GM10266 (cell line): Measurements from ENCODE around the gene POMGNT1.
"Not testable (repeated sequence)": the region's sequence is repeated elsewhere in the genome, so short reads cannot be mapped to it uniquely, and the experiment has no call there.

Experiments used
- DNase-seq: peaks from one replicate; pipeline ENCODE4 v3.0.0; 2012; ENCODE audit errors: extremely low spot score
- TF ChIP-seq, protein P1 (sequence below): IDR thresholded peaks from 2 replicates; pipeline ENCODE4 v1.5.1; 2012; ENCODE audit warnings: mild to moderate bottlenecking, low read depth; ENCODE audit not compliant: control insufficient read depth, insufficient read depth; ENCODE audit errors: missing control alignments

Gene POMGNT1

DNA sequence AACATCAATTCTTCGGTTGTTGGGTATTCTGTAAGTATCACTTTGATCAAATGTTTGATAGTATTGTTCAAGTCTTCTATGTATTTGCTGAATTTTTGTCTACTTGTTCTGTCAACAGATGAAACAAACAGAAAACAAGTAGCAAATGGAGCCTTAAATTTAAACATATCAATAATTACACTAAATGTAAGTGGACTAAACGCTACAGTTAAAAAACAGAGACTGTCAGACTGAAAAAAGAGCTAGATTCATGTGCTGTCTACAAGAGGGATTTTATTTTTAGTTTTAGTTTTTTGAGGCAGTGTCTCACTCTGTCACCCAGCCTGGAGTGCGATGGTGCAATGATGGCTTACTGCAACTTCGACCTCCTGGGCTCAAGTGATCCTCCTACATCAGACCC is 38.6 kb upstream of the POMGNT1 start:
- no peak for DNase-seq
- TF ChIP-seq, protein P1, sequence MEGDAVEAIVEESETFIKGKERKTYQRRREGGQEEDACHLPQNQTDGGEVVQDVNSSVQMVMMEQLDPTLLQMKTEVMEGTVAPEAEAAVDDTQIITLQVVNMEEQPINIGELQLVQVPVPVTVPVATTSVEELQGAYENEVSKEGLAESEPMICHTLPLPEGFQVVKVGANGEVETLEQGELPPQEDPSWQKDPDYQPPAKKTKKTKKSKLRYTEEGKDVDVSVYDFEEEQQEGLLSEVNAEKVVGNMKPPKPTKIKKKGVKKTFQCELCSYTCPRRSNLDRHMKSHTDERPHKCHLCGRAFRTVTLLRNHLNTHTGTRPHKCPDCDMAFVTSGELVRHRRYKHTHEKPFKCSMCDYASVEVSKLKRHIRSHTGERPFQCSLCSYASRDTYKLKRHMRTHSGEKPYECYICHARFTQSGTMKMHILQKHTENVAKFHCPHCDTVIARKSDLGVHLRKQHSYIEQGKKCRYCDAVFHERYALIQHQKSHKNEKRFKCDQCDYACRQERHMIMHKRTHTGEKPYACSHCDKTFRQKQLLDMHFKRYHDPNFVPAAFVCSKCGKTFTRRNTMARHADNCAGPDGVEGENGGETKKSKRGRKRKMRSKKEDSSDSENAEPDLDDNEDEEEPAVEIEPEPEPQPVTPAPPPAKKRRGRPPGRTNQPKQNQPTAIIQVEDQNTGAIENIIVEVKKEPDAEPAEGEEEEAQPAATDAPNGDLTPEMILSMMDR: no peak

DNA sequence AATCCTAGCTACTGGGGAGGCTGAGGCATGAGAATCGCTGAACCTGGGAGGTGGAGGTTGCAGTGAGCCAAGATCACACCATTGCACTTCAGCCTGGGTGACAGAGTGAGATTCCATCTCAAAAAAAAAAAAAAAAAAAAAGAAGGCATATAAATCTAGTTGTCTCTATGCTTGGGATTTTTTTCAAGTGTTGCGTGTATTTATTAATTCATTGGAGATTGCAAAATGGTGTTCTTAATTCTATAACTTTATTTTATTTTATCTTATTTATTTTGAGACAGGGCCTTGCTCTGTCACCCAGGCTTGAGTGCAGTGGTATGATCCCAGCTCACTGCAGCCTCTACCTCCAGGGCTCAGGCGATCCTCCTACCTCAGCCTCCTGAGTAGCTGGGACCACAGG is 33.0 kb upstream of the POMGNT1 start:
- not testable (repeated sequence) for DNase-seq

DNA sequence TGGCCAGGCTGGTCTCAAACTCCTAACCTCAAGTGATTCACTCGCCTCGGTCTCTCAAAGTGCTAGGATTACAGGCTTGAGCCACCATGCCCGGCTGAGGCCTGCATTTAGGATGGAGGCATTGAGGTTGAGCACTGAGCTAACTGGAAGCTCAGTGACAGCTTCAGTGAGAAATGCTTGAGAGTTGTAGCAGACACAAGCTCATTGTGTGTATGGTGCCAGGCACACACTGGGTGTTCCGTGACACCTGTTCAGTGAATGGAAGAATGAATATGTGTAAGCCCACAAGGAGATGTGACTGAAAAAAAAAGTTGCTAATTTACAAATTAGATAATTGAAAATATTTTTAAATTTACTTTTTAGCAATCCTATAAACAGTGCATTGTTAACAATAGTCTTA is 26.7 kb upstream of the POMGNT1 start:
- no peak for DNase-seq
- TF ChIP-seq, protein P1: no peak

DNA sequence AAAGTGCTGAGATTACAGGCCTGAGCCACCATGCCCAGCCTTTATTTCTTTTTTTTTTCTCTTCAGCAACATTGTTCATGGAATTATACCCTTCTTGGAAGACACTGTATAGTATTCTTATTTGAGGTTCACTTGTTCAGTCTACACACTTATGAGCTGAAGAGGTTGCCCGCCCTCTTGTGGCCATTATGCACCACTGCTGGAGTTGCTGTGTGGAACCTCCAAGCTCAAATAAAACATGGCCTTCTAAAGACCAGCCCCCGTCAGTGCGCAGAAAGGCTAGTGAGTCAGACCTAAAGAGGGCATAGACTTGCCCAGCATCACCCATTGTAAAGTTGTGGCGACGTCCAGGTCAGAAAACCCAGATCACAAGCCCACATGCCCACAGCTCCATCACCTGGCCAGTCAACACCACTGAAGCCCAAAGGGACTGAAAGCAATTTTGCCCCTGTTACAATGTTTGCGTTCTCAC is 25.3 kb upstream of the POMGNT1 start:
- peak; percentile 75 for DNase-seq

DNA sequence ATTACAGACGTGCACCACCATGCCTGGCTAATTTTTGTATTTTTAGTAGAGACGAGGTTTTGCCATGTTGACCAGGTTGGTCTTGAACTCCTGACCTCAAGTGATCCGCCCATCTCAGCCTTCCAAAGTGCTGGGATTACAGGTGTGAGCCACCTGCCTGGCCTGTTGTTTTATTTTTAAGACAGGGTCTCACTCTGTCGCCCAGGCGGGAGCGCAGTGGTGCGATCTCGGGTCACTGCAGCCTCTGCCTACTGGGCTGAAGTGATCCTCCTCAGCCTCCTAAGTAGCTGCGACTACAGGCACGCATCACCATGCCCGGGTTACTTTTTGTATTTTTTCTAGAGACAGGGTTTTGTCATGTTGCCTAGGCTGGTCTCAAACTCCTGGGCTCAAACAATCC is 24.8 kb upstream of the POMGNT1 start:
- DNase-seq: not testable (repeated sequence)

More for the DNA sequence above, 25.3 kb upstream of the POMGNT1 start:
- TF ChIP-seq, protein P1: peak; percentile 92

DNA sequence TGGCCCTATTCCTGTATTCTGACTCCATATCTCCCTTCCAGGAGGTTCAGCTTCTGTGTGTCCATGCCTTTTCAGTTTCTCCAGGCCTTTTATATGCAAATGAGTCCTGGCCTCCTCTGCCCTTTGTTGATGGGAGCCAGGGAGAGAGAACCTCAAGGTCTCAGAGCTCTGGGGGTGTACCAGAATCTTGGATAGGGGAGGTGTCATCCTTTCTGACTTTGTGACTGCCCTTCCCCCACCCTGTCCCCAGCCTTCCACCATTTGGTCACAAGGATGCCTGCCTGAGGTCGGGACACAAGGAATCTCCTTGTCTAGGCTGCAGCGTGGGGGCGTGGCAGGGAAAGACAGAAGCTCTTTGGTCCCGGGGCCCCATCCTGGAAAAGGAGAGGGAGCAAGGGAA is 23.5 kb upstream of the POMGNT1 start:
- DNase-seq: no peak
- TF ChIP-seq, protein P1: no peak

DNA sequence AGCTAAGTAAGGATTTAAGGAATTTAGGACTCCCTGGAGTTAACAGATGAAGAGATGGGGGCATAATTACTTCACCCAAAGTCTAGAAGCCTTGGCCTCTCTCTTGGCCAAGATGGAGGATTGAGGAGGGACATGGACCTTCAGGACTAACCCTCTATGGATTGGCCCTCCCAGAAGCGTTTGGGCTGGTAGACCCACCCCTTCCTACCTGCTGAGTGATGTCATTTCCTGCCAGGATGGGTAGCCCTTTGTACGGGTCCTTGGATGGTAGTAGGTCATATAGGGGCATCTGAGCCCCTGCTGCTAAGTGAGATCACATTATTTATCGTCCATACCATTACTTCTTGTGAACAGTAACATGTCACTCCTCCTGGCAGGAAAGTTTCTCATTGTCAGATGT is 22.6 kb upstream of the POMGNT1 start:
- TF ChIP-seq, protein P1: no peak
- DNase-seq: no peak

DNA sequence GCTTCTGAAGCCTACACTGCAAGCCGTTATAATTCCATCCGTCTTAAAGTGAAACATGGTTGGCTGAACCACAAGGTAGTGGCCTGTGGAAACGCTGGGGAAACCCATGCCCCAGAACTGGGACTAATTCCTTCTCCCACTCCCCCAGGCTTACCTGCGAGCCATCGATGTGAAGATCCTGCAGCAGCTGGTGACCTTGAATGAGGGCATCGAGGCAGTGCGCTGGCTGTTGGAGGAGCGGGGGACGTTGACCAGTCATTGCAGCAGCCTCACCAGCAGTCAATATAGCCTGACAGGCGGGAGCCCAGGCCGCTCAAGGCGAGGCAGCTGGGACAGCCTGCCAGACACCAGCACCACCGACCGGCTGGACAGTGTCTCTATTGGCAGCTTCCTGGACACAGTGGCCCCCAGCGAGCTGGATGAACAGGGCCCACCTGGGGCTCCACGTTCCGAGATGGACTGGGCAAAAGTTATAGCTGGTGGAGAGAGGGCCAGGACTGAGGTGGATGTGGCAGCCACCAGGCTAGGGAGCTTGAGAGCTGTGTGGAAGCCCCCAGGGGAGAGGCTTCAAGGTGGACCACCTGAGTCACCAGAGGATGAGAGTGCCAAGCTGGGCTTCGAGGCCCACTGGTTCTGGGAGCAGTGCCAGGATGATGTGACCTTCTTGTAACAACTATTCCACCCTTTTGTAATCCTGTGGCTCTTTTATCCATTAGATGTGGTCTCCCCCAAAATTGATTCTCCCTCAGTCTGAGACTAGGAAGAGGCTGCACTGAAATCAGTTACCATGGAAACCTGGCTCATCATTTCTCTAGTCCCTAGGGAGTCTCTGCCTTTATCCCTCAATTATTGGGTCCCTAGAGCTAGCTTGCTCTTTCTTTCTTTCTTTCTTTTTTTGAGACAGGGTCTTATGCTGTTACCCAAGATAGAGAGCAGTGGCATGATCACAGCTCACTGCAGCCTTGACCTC is 21.6 kb upstream of the POMGNT1 start:
- TF ChIP-seq, protein P1: no peak
- DNase-seq: no peak
